ENCODE results near the gene ZNF556.

ZNF556 gene

DNA sequence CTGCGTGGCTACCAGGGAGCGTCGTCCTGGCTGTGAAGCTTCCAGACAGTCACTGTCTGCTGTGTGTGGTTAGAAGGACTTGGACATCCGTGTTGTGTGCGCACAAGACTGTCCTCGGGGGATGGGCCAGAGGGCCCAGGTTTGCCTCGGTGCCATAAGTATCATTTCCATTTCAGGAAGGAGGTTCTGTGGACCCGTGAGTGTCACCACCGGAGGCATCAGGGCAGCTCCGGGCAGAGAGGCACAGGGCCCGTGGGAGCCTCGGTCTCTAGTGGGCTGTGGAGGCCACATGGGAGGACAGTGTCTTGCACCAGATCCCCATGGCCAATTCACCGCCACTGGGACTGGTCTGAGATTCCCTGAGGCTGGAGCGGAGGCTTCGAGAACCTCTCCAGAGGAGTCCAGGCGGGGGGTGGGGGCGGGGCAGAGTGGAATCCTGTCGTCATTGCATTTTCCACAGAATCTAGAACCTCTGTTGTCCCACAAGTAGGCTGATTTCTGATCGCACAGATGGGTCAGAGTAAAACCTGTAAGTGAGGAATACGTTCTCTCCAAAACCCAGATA lies 39.6 kb downstream of the ZNF556 start:
- DNase-seq = no peak

DNA sequence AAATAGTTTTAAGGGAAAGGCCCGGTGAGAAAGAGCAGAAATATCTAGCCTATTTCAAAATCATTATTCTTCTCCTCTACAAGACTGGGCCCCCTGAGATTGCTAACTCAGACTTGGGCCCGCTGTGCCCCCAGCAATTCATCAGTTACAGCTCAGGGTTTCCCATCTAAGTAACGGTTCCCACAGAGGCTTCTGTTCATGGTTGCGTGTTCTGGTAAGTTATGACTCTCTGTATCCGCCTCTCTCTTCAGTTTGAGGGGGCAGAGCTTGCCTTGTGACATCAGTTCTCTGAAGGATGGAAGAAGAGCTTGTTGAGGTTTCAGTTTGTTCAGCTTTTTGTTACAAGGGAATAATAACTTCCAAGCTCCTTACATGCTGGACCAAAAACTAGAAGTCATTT lies 45.2 kb downstream of the ZNF556 start:
- no peak for DNase-seq

DNA sequence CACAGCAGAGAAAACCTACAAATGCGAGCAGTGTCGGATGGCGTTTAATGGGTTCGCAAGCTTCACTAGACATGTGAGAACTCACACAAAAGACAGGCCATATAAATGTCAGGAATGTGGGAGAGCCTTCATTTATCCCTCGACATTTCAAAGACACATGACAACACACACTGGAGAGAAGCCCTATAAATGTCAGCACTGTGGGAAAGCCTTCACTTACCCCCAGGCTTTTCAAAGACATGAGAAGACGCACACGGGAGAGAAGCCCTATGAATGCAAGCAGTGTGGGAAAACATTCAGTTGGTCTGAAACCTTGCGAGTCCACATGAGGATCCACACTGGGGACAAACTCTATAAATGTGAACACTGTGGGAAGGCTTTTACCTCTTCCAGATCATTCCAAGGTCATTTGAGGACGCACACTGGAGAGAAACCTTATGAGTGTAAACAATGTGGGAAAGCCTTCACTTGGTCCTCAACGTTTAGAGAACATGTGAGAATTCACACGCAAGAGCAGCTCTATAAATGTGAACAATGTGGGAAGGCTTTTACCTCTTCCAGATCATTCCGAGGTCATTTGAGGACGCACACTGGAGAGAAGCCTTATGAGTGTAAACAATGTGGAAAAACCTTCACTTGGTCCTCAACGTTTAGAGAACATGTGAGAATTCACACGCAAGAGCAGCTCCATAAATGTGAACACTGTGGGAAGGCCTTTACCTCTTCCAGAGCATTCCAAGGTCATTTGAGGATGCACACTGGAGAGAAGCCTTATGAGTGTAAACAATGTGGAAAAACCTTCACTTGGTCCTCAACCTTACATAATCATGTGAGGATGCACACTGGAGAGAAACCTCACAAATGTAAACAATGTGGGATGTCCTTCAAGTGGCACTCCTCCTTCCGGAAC lies 50.4 kb downstream of the ZNF556 start:
- DNase-seq = no peak

DNA sequence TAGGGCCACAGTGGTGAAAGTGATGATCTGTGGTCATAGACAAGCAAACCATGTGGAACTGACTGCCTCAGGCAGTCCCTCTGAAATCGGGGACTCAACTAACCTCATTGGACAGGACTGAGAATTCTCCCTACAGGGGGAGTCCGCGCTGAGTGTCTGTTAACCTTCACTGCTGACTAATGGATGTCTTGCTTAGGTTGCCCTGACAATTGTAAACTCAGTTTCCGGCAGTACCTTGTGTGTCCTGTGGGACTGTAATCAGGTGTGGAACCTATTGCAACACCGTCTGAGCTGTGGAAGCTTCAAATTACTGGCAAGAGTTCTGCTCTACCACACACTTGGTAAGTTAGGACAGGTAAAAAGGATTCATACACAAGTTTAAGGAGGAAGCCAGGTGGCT lies 55.9 kb downstream of the ZNF556 start:
- DNase-seq = no peak

DNA sequence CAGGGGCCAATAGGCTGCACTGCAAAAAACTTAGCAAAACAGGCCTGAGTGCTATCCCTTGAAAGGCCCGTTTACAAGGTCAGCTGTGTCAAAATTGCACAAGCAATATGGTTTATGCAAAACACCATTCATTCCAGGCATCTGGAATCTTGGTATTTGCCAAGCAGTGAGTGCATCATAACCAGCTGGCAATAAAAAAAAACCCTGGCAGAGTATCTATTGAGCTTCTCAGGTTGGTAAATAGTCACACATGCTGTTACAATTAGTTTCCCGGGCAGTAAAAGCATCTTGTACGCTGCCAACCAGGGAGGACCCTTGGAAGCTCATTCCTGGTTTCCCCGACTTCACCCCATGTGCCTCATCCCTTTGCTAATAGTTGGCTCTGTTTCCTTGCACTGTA lies 56.4 kb downstream of the ZNF556 start:
- DNase-seq = no peak

DNA sequence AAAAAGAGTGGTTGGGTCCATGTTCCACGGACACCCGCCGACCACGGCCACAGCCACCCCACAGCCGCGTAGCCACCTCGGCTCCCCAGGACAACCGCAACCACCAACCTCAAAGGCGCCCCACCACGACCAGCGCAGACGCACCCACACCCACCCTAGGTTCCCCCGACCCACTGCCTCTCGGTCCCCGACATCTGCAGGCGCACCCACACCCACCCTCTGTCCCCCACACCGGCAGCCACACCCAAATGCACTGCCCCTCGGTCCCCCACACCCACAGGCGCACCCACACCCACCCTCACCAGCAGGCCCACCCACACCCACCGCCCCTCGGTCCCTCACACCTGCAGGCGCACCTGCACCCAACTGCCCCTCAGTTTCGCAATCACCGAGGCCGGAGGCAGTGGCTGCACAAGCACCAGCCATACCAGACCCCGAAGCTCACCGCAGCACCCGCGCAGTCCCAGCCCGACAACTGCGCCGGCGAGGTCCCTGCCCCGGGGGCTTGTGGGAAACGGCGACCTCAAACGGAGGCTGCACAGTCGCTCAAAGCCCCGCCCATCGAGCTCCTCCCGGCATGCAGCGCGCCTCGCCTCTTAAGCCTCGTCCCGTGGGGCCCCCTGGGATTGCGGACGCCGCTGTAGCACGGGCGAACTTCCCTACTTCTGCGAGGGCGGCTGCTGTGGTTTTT lies 59.4 kb downstream of the ZNF556 start:
- no peak for DNase-seq

DNA sequence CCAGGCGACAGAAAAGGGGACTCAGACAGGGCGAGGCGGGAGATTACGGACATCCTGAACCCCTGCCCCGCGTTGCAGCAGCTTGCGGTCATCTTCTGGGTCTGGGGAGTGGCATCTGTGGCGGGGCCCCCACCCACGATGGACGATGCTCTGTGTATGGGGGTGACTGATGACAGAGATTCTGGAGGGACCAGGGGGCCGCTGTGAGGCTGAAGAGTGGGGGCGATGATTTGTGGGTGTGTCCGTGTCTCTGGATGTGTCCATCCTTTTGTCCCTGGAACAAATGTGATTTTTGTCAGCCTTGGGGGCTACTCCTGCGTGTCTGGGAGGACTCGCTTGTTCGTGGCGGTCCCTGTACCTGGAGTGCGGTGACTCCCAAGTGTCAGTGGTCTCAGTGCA lies 59.9 kb downstream of the ZNF556 start:
- no peak for DNase-seq
